Activated CD4-positive, alpha-beta T cell treated with anti-CD3 and anti-CD28 coated beads for 4 hours (primary cell): ENCODE results near the gene EGLN3.
"Not testable (repeated sequence)": the region's sequence is repeated elsewhere in the genome, so short reads cannot be mapped to it uniquely, and the experiment has no call there.

ENCODE experiments used
- DNase-seq, 2 donors: peaks; one replicate each; pipeline ENCODE4 v3.0.0-alpha.2; 2020

Gene EGLN3

DNA sequence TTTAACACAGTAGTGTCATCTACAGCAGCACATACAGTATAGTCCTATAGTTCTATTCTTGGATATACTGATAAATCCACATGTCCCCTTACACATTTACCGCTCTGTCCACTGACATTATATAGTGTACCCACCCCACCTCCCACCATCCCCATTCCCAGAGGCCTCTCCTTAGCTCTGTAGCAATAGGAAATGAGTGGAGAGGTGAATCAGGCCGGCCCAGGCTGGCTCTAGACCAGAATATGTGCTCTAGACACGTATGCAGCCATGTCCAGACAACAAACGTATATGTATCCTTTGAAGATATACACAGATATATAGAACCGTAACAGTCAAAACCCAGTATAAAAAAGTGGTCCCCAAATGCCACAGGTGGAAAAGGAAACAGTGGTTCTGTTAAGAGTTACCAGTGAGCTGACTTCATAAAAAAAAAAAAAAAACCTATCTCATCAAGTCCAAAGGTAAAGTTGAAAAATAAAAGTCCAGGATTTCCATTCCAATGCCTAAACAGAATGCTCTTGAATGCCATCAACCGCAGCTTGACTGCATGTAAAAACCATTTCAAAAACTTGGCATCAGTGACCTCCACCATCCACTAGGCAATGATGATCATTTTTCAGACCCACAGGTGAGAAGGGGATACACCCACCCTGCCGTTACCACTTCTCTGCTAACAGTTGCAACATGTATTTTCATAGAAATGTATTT, 16.7 kb downstream of the EGLN3 start:
- no peak for DNase-seq

DNA sequence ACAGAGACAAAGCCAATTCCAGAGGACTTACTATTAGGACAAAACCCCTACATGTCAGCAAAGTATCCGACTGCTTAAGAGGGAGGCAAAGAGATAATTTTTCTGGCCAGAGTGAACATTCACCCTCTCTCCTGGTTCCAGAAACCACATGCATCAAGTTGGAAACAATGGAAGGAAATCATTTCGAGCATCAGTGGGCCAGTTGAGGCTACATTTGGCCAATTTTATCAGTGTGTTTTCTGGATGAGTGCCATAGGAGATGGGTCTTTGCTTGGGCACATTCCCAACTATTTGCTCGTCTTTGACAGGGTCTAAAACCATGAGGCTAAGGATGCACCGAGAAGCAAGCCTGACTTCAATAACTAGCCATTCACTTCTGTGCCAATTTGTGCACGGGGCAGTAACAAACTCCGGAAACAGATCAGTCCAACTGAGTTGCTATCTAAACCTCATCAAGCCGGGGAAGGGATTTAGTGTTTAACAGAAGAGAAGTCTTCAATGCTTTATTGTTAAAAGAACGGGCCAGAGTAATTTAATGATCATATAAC, 17.4 kb downstream of the EGLN3 start:
- no peak for DNase-seq

DNA sequence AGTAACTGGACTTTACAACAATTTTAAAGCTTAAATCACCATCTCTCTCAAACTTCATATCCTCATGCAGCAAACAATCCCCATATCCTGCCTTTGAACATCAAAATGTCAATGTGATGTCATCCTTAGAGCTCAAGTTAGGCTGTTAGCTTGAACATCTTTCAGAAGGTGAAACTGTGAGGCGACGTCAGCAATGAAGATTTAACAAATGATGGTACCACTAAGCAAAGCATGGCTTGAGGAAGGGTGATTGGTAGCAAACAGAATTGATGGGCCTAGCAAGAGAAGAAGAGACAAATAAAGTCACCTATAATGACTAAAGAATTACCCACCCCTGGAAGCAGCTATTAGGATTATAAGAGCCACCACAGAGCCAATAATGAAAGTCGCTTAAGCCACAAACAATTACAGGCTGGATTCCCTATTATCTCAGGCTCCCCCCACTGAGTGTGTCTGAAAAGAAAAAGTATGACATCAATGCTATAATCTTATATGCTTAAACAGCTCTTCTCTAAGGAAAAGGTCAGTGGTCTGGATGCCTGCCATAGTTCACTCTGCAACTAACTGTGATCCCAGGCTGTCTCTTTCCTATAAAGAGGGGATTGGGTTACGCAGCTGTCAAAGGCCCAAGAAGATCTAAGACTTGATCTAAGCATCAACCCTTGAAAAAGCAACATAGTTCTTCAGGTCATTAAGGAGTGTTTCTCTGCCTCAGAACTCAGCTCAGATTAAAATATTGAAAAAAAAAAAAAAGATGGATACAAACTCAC, 18.1 kb downstream of the EGLN3 start:
- no peak for DNase-seq

DNA sequence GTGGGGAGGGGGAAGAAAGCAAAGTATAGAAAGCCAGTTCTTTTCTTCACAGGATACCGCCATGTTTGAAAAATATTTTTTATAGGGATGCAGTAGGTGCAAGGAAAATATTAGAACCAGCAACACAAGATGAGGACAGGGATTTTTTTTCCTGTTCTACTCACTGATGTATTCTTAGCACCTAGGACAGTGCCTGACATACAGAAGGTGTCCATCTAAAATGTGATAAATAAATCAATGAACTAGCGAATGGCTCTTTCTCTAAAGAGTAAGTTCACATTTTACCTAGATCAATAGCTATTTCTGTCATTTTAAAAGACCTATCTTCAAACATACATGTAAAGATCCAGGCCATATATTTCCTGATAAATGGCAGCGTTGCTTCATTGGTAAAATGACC, 18.8 kb downstream of the EGLN3 start:
- no peak for DNase-seq

DNA sequence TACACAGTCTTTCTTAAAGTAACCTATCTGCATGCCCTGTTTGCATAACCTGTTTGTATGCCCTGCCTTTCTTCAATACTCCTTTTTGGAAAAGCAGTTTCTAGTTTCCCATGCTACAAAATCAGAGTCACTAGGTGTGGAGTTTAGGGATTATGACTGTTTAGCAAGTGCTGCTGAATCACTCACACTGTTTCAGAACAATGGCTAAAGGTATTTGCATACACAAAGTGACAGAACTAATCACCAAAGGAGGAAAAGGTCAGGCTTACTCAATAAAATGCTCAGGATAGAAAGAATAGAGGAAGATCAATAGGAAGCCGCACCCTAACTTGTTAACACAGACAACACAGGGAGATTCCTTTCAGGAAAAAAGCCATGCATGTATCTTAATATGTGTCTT, 19.4 kb downstream of the EGLN3 start:
- no peak for DNase-seq

DNA sequence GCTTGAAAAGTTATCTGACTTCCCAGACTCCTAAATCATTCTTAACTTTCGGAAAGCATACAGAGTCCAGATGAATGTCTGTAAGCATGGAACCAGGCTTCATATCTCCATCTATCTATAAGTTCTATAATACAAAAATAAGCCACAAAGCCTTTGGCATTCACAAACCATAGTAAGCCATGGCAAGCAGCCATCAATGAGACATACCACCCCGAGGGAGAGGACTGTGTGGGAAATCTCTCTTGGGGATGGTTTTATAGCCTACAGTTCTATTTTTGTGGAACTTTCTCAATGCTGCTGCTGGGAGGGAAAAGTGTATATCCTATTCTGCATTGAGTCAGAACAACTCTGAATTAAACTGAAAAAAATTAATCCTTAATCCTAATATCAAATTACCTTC, 20.4 kb downstream of the EGLN3 start:
- DNase-seq, result no peak

DNA sequence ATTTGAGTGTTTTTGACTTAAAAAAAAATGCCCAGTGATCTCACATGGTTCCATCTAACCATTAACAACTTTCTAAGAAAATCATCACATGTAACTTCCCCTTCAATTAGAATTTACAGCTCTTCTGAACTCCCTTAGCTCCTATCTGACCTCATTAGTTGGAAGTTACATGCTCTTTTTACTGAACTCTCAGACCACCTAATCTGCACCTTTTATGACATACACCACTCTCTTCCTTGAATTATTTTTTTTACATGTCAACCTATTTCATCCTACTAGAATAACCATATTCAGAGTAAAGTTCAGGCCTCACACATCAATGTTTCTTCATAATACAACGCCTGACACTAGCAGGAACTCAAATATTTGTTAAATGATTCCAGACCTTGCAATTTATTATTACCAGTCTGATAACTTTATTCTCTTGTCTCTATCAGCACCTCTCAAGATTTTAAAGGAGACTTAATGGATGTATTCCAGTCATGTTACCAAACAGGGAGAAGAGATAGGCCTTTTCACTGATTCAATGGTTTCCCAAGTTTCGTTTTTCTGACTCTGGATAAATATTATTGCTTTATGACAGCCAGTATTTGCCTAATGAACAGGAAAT, 21.0 kb downstream of the EGLN3 start:
- DNase-seq, result no peak

DNA sequence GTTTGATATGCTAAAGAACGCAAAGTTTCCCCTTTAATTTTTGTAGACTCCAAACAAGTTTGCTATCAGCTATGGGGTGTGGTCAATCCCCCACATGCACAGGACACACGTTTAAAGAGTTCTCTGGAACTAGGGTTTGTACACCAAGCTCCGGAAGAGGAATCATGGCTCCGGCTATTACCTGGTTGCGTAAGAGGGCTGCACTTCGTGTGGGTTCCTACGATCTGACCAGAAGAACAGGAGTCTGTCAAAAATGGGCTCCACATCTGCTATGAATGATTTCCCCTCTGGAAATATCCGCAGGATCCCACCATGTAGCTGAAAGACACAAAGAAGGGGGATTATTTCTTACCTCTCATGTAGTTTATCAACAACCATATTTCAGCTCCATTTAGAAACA, 22.0 kb downstream of the EGLN3 start:
- DNase-seq, result no peak

DNA sequence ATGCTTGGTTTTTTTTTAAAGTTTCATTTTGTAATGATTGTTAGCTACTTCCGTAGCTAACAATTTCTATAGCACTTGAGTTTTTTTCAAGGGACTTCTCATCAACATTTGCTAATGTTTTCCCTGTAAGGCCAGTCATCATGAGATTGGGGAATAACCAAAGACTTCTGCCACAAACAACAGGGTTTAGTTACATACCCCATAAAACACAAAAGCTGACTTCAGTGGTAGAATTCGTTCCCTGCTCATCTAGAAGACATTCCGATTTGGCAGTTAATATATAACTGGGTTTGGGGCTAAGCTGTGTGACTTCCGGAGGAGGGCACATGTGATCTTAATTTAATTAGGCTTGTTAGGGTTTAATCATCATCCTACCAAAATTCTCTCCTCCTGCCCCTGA, 22.9 kb downstream of the EGLN3 start:
- no peak for DNase-seq

DNA sequence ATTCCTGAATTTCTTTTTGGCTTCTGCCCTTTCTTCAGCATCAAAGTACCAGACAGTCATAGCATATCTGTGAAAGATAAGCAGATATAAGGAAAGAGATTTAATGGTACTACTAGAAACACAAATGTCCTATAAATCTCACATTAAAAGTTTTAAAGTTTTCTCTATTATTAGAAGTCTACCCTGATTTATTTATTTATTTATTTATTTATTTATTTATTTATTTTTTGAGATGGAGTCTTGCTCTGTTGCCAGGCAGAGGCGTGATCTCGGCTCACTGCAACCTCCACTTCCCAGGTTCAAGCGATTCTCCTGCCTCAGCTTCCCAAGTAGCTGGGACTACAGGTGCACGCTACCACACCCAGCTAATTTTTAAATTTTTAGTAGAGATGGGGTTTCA, 23.9 kb downstream of the EGLN3 start:
- DNase-seq, result not testable (repeated sequence)

DNA sequence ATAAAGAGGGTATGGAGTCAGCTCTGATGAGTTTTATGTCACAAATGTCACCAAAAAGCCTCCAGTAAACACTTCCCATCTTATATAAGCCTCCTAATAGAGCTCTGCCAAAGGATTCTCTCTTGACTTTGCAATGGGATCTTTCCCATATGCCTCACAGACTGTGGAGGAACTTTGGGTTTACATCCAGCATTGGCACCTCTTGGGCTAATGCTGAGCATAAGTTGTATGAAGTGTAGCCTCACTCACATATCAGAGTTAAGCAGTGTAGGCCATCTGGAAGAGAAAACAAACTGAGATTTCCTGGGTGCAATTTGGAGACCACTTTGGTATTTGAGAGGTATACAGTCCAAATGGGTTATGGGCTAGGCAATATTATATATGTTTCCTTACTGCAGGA, 24.9 kb downstream of the EGLN3 start:
- DNase-seq, result no peak

DNA sequence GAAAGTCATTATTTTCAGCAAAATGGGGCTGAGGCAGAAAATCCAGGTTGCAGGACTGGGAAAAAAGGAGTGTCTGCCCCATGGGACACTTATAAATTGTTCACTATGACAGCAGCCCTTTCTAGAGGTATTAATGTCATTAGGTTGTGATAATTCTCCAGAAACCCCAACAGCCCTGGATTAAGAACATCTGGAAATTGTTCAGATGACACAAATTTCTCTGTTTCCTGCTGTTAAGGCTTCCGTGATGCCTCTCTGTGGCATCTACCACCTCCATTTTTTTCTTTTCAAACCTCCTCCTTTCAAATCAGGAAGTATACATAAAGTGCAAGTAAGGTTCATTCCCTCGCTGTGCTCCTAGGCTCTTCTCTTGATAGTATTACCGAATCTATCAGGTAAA, 25.6 kb downstream of the EGLN3 start:
- no peak for DNase-seq

DNA sequence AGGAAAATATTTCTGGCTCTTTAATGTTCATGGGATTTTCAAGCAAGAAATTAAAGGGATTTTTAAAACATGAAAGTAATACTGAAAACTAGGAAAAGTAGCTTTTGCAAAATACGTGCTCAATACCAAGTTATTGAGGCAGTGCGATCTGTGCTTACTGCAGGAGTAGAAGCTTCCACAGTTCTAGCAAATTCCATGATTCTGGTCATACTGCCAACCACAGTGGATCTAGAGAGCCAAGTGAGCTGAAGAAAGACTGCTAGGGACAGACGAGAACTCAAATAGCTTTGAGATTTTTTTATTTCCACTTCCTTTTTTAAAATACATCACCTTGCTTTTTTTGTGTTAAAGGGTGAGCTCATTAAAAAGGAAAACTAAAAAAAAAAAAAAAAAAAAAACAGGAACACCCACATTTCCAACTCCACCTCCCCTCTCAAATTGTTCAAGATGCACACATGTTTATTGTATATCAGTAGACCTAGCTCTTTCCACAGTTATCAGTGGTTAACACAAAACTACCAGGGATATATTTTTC, 26.2 kb downstream of the EGLN3 start:
- DNase-seq, result no peak

DNA sequence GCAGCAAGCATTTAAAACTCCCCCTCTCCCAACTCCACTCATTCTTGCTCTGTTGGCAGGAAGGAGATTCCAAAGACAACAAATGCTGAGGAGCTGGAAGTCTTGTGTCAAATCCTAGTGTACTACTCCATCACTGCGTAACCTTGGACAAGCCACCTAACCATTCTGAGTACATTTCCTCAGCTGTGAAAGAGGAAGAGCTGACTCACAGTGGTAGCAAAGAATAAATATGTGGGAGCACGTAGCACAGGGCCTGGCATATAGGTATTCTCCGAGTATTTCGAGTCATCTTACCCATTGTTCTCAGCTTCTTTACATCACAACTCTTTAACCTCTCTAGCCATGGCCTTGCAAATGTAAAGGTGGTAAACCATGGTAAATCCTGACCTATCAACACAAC, 28.7 kb downstream of the EGLN3 start:
- DNase-seq, result no peak

DNA sequence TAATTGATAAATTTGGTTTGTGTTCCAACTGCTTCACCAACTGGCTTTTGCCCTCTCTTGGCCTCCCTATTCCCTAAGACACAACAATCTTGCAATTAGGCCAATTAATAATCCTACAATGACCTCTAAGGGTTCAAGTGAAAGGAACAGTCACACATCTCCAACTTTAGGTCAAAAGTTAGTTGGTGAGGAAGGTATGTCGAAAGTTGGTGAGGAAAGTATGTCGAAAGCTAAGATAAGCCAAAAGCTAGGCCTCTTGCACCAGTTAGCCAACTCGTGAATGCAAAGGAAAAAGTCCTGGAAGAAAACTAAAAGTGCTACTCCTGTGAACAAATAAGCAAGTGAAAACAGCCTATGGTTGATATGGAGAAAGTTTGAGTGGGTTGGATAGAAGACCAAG, 32.6 kb downstream of the EGLN3 start:
- DNase-seq, result no peak

DNA sequence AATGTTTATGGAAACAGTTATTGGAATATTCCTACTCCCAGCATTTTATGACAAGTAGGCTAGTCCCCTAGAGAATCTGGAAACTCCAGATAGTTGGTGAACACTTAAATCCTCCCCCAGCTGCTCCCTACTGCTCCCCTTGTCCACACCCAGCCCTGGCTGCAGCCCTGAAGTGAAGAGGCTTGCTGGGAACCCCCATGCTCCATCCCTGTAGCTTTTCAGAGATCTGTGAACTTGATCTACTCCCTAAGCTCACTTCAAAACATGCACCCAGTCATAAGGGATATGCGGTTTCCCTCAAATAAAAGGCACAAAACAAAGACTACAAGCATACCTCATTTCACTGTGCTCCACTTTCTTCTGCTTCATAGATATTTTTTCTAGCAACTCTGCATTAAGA, 33.2 kb downstream of the EGLN3 start:
- DNase-seq, result no peak

DNA sequence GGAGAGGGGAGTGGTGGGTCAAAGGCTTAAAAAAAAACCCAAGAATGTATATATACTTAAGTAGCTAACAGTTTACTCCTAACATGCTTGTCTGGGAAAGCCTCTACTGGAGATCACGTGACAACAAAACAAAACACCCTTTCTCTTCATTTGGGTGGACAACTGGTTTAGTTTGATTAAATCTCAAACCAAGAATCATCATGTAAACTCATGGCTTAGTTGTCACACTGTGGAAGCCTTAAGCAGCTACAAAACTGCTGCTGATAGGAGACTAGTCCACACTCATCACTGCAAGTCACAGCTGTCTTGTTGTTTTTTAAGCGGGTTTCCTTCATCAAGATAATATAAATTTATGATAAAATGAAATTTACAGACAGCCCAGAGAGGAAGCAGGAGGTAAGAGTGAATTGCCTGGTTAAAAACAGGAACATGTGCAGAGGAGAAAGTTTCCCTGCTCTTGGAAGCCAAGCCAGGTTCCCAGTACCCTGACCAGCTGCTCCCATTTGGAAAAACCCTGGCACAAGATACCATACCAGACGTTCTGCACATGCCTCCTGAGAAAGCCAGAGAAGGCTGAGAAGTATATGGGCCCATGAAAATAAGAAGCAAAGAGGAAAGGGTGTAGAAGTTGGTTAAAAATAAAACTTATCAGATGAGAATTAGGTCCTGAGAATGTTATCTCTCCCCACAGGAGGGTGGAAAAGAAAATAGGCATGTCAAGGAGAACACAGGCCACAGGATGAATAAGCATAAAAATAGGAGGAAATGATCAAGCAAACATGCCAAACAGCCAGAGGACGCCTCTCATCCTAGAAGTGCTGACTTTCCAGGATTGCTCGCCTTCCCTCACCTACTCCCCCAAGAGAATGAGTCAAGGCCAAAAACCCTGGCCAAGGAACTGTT, 34.0 kb downstream of the EGLN3 start:
- no peak for DNase-seq

DNA sequence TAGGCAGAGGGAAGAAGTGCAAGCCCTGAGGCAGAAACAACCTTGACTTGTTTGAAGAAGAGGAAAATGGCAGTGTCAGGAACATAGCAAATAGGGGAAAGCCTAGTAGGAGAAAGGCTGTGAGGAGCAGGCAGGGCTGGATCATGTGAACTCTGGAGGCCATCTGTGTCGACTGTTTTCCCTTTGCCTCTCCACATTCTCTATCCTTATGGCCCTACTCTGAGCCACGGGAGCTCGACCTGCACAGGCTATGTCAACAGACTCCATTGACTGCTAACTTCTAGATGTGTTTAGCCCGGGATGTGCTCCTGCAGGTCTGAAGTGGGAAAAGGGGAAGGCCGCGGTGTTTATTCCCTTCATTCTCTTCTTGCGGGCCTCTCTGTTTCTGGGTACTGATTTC, 35.2 kb downstream of the EGLN3 start:
- no peak for DNase-seq

DNA sequence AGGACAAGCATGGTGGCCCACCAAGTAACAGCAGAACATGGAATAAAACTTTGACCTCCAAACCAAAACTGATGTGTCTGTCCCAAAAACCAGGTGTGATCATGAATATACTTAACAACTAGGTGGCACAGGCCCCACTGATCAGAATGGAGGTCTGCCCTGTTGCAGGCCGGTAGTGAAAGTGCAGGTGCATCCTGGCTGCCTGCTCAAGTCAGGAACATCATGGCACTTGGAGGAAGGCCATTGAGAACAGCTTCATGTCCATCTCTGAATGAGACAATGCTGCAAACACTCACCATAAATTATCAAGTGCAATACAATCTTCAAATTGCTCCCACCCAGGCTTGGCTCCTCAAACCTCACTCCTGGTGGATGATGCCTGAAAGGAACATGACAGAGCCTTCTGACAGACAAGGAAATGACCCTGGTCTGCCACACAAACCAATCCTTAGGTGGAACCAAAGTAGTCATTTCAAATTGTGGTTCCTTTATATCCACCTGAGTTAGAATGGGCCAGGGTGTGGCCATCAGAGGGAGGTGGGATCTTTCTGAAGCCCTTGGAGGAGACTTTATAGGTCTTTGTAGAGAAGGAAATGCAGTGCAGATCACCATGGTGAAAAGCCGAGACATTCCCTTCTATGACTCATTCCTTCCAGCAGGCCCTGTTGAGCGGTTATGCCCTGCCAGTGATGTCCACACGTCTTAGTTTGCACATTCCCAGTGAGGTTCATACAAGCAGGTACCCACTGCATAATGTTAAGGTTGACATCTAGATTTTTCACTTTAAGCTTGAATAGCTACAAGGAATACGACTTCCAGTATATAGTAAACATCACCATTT, 36.0 kb downstream of the EGLN3 start:
- DNase-seq, result no peak

DNA sequence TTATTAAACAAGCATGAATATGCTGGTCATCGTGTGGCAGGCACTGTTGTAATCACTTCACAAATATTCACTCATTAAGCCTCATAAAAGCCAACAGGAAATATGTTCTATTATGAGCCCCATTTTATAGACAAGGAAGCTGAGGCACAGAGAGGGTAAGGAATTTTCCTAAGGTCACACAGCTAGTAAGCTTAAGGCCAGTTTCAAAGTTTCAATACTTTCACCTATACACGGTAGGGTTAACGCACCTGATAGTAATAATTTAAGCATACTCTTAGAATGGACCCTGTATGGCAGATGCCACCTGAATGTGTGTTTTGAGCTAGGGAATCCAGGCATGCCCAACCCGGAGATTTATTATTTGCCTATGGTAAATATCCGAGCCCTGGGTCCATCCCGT, 39.8 kb downstream of the EGLN3 start:
- DNase-seq, result no peak

DNA sequence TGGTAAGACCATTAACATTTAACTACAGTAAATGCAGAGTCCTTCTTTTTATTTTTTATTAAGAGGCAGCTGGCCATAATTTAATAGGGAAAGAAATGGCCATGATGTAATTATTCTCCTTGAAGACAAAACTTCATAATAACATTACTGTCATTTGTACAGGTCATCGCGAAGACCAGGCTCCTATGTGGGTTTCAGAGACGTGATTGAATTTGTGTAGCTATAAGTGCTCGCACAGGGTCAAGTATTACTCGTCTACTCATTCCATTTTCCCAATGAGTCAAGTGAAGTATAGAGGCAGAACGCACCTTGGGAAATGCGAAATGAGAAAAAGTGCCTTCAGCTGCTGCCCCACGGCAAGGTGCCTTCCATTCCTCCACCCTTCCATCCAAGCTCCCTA, 40.4 kb downstream of the EGLN3 start:
- no peak for DNase-seq
